Ascending aorta (tissue), 2 donors: Measurements from ENCODE around the gene GSTM4. TPM values are rescaled to one million over a fixed set of nuclear protein-coding genes. Genes with fewer than 3 reads are reported as not detected.
A peak's percentile ranks its signal among the peaks of the same experiment; 100 is the strongest.

Experiments
- DNase-seq, 2 donors: peaks; one replicate each; pipeline ENCODE4 v3.0.0-alpha.2; 2019; ENCODE audit warnings: low spot score in 2 of 2
- H3K27ac ChIP-seq, 2 donors: fragments of 200-600 bp; sonication (generic); one replicate each; pipeline ENCODE4 v1.5.1; 2016 to 2017; ENCODE audit warnings: mild to moderate bottlenecking in 1 of 2
- H3K27me3 ChIP-seq: fragments of 200-600 bp; sonication (generic); one replicate; pipeline ENCODE4 v1.5.1; 2017
- H3K36me3 ChIP-seq, 2 donors: fragments of 200-600 bp; sonication (generic); one replicate each; pipeline ENCODE4 v1.5.1; 2016
- H3K4me1 ChIP-seq, 2 donors: fragments of 200-600 bp; sonication (generic); one replicate each; pipeline ENCODE4 v1.5.1; 2016 to 2017; ENCODE audit warnings: mild to moderate bottlenecking in 1 of 2
- H3K4me3 ChIP-seq, 2 donors: fragments of 200-600 bp; sonication (generic); one replicate each; pipeline ENCODE4 v1.5.1; 2016 to 2017; ENCODE audit warnings: mild to moderate bottlenecking in 1 of 2
- H3K9me3 ChIP-seq, 2 donors: fragments of 200-600 bp; sonication (generic); one replicate each; pipeline ENCODE4 v1.5.1; 2016
- CTCF ChIP-seq, 3 experiments: fragments of 200-600 bp in 2 of 3; fragments of 450-650 bp in 1 of 3; sonication (generic) in 2 of 3; IDR thresholded peaks; one replicate each; pipeline ENCODE4 v1.5.1; 2016 to 2019; ENCODE audit warnings: antibody characterized with exemption in 3 of 3, mild to moderate bottlenecking in 1 of 3, moderate library complexity in 1 of 3
- intact Hi-C: fragments of 100-400 bp; cut with DNase I; formaldehyde crosslinking; loops from one replicate; pipeline ENCODE4 v1.15.1; 2023
- total RNA-seq: library from RNA; depleted of rRNA; stranded (reverse); fragments of >200 nt; gene quantifications from one replicate; pipeline ENCODE4 v1.1.0, GENCODE V29; 2016

Gene GSTM4
- total RNA-seq, 1 donor from 2014 or later = 27.8 TPM

GRCh38 chr1:109634771-109635750 is 20.8 kb upstream of the GSTM4 start:
- peak in 1 of 2 donors; percentile 44 for DNase-seq
- intact Hi-C loops = no loop called here
- Histone ChIP-seq H3K9me3 (no peaks in the 10 kb centered on the region), H3K4me1 (no peaks in the 10 kb centered on the region), H3K27ac (no peak overlapping the region), H3K4me3 (no peak overlapping the region), H3K27me3 (no peaks in the 10 kb centered on the region), H3K36me3 (peaks cover 12 to 13% of the 10 kb centered on the region in 2 donors)
- TF ChIP-seq CTCF (IDR thresholded peaks at IDR 0.05) = no peak

GRCh38 chr1:109635862-109636200 is 20.1 kb upstream of the GSTM4 start:
- intact Hi-C loops = no loop called here
- Histone ChIP-seq H3K27ac (no peak overlapping the region), H3K9me3 (no peaks in the 10 kb centered on the region), H3K27me3 (no peaks in the 10 kb centered on the region), H3K4me3 (no peak overlapping the region), H3K4me1 (no peaks in the 10 kb centered on the region), H3K36me3 (peaks cover 9% of the 10 kb centered on the region in 2 donors)
- no peak for DNase-seq
- no peak for TF ChIP-seq CTCF (IDR thresholded peaks at IDR 0.05)

GRCh38 chr1:109636201-109636952 is 19.5 kb upstream of the GSTM4 start:
- no peak overlapping the region for H3K4me3 ChIP-seq
- intact Hi-C loops = no loop called here
- H3K27me3 ChIP-seq = no peaks in the 10 kb centered on the region
- no peaks in the 10 kb centered on the region for H3K4me1 ChIP-seq
- H3K9me3 ChIP-seq = no peaks in the 10 kb centered on the region
- peaks cover 3 to 4% of the 10 kb centered on the region in 2 donors for H3K36me3 ChIP-seq
- peak in 1 of 2 donors; percentile 58 for DNase-seq
- no peak overlapping the region for H3K27ac ChIP-seq
- no peak for TF ChIP-seq CTCF (IDR thresholded peaks at IDR 0.05)

GRCh38 chr1:109637446-109637845 is 18.5 kb upstream of the GSTM4 start:
- Histone ChIP-seq H3K4me3 (no peak overlapping the region), H3K9me3 (no peaks in the 10 kb centered on the region), H3K27ac (no peak overlapping the region), H3K4me1 (no peaks in the 10 kb centered on the region), H3K36me3 (no peaks in the 10 kb centered on the region), H3K27me3 (no peaks in the 10 kb centered on the region)
- intact Hi-C loops = no loop called here
- peak in 1 of 2 donors; percentile 22 for DNase-seq
- TF ChIP-seq CTCF (IDR thresholded peaks at IDR 0.05) = no peak

- H3K27me3 ChIP-seq = no peaks in the 10 kb centered on the region
- no peaks in the 10 kb centered on the region for H3K4me1 ChIP-seq
- no peak for DNase-seq
- H3K9me3 ChIP-seq = no peaks in the 10 kb centered on the region
- H3K4me3 ChIP-seq = no peak overlapping the region
- intact Hi-C loops = no loop called here
- TF ChIP-seq CTCF (IDR thresholded peaks at IDR 0.05) = no peak
- H3K36me3 ChIP-seq = no peaks in the 10 kb centered on the region
- H3K27ac ChIP-seq = no peak overlapping the region
Measured at GRCh38 chr1:109639063-109639840, 16.6 kb upstream of the GSTM4 start.
